Smooth muscle cell (in vitro differentiated cells): ENCODE results near the gene FAM193B. TPM values are rescaled to one million over a fixed set of nuclear protein-coding genes. Genes with fewer than 3 reads are reported as not detected.
"Not testable (repeated sequence)": the region's sequence is repeated elsewhere in the genome, so short reads cannot be mapped to it uniquely, and the experiment has no call there.

Experiments
- DNase-seq: peaks from one replicate; lab custom pipeline; 2025; ENCODE audit not compliant: unreplicated experiment; lab: John Stamatoyannopoulos, UW
- H2AFZ ChIP-seq: fragments of 200-600 bp; sonication (generic); 2 replicates; pipeline ENCODE4 v1.6.0; 2016; ENCODE audit warnings: antibody characterized with exemption, low read depth, mild to moderate bottlenecking
- H3F3A ChIP-seq: fragments of 200-600 bp; sonication (generic); 2 replicates; pipeline ENCODE4 v1.6.0; 2017; ENCODE audit warnings: antibody characterized with exemption, low read depth
- H3K27ac ChIP-seq: fragments of 200-600 bp; sonication (generic); 2 replicates; pipeline ENCODE4 v1.5.1; 2016; ENCODE audit warnings: low read depth, mild to moderate bottlenecking
- H3K27me3 ChIP-seq: fragments of 200-600 bp; sonication (generic); 2 replicates; pipeline ENCODE4 v1.6.1; 2016; ENCODE audit warnings: low read depth, mild to moderate bottlenecking
- H3K36me3 ChIP-seq: fragments of 200-600 bp; sonication (generic); 2 replicates; pipeline ENCODE4 v1.5.1; 2016; ENCODE audit warnings: low read depth
- H3K4me1 ChIP-seq: fragments of 200-600 bp; sonication (generic); 2 replicates; pipeline ENCODE4 v1.5.1; 2016; ENCODE audit warnings: low read depth
- H3K4me2 ChIP-seq: fragments of 200-600 bp; sonication (generic); 2 replicates; pipeline ENCODE4 v1.6.0; 2016; ENCODE audit warnings: mild to moderate bottlenecking
- H3K4me3 ChIP-seq: fragments of 200-600 bp; sonication (generic); 2 replicates; pipeline ENCODE4 v1.5.1; 2016; ENCODE audit warnings: mild to moderate bottlenecking
- H3K79me2 ChIP-seq: fragments of 200-600 bp; sonication (generic); 2 replicates; pipeline ENCODE4 v1.6.0; 2016; ENCODE audit warnings: low read depth, mild to moderate bottlenecking
- H3K9ac ChIP-seq: fragments of 200-600 bp; sonication (generic); 2 replicates; pipeline ENCODE4 v1.6.0; 2016; ENCODE audit warnings: low read depth
- H3K9me3 ChIP-seq: fragments of 200-600 bp; sonication (generic); replicated peaks from 2 replicates; pipeline ENCODE4 v1.5.1; 2016; ENCODE audit warnings: low read depth
- H4K20me1 ChIP-seq: fragments of 200-600 bp; sonication (generic); 2 replicates; pipeline ENCODE4 v1.6.0; 2016; ENCODE audit warnings: low read depth
- CTCF ChIP-seq: fragments of 200-600 bp; sonication (generic); IDR thresholded peaks from 2 replicates; pipeline ENCODE4 v1.5.1; 2017; ENCODE audit warnings: borderline replicate concordance, mild to moderate bottlenecking, antibody characterized with exemption; ENCODE audit not compliant: insufficient read depth, poor library complexity, severe bottlenecking
- WGBS: methylation state at CpG from one replicate; pipeline ENCODE4 v1.1.7; 2016; ENCODE audit warnings: low lambda C conversion rate; 5-methylcytosine and 5-hydroxymethylcytosine counted together
- polyA plus RNA-seq: library from polyadenylated mRNA; unstranded; fragments of >200 nt; fragmentation: Nextera tagmentation; extraction: Ambion mirVana; gene quantifications from 2 replicates; pipeline ENCODE4 v1.2.1, GENCODE V29; 2016
- total RNA-seq: library from RNA; depleted of rRNA; stranded (reverse); fragments of >200 nt; gene quantifications from 2 replicates; pipeline ENCODE4 v1.2.3, GENCODE V29; 2014

The FAM193B gene
- total and polyA plus RNA-seq, 2 experiments from 2014 or later = 28.3 to 42.8 TPM

- no peak for DNase-seq
- 80% methylated on average over 2 of the region's 2 CpGs for WGBS
- Histone ChIP-seq H3K27ac (no peak overlapping the region), H3K36me3 (no peaks in the 10 kb centered on the region), H2AFZ (no peak overlapping the region), H3K4me3 (no peak overlapping the region), H3K27me3 (no peaks in the 10 kb centered on the region), H3F3A (no peaks in the 10 kb centered on the region), H3K9me3 (no peaks in the 10 kb centered on the region), H4K20me1 (no peaks in the 10 kb centered on the region), H3K79me2 (no peaks in the 10 kb centered on the region), H3K4me2 (no peak overlapping the region), H3K9ac (no peak overlapping the region), H3K4me1 (no peaks in the 10 kb centered on the region)
- no peak for TF ChIP-seq CTCF
Measured at GRCh38 chr5:177569894-177570293, 15.5 kb upstream of the FAM193B start.

- Histone ChIP-seq H3K4me3 (no peak overlapping the region), H4K20me1 (no peaks in the 10 kb centered on the region), H3K79me2 (no peaks in the 10 kb centered on the region), H3K36me3 (no peaks in the 10 kb centered on the region), H3K9ac (no peak overlapping the region), H2AFZ (no peak overlapping the region), H3F3A (no peaks in the 10 kb centered on the region), H3K4me2 (no peak overlapping the region), H3K27ac (no peak overlapping the region), H3K27me3 (no peaks in the 10 kb centered on the region), H3K9me3 (no peaks in the 10 kb centered on the region), H3K4me1 (no peaks in the 10 kb centered on the region)
- 80% methylated on average over 7 of the region's 7 CpGs for WGBS
- DNase-seq = no peak
- no peak for TF ChIP-seq CTCF
Measured at GRCh38 chr5:177568326-177568725, 14.0 kb upstream of the FAM193B start.

- H3K27me3 ChIP-seq = no peaks in the 10 kb centered on the region
- DNase-seq = no peak
- H3K4me1 ChIP-seq = no peaks in the 10 kb centered on the region
- H3F3A ChIP-seq = no peaks in the 10 kb centered on the region
- H3K4me2 ChIP-seq = no peak overlapping the region
- no peaks in the 10 kb centered on the region for H4K20me1 ChIP-seq
- no peak overlapping the region for H3K4me3 ChIP-seq
- no peaks in the 10 kb centered on the region for H3K9me3 ChIP-seq
- no peaks in the 10 kb centered on the region for H3K79me2 ChIP-seq
- no peak overlapping the region for H3K27ac ChIP-seq
- H2AFZ ChIP-seq = no peak overlapping the region
- no peak for TF ChIP-seq CTCF
- WGBS = 87% methylated on average over 8 of the region's 8 CpGs
- H3K9ac ChIP-seq = no peak overlapping the region
- H3K36me3 ChIP-seq = no peaks in the 10 kb centered on the region
Measured at GRCh38 chr5:177565046-177565445, 10.7 kb upstream of the FAM193B start.

- WGBS = 57% methylated on average over 8 of the region's 8 CpGs
Measured at GRCh38 chr5:177559446-177559941, 5.1 kb upstream of the FAM193B start.

More at GRCh38 chr5:177559446-177559941, 5.1 kb upstream of the FAM193B start:
- not testable (repeated sequence) for H3K27ac ChIP-seq, H3K4me2 ChIP-seq, H3K79me2 ChIP-seq, H3F3A ChIP-seq, H3K9me3 ChIP-seq, H4K20me1 ChIP-seq, H3K4me3 ChIP-seq, H2AFZ ChIP-seq, H3K4me1 ChIP-seq, H3K9ac ChIP-seq, DNase-seq, H3K27me3 ChIP-seq, H3K36me3 ChIP-seq
